OCI-LY3 (cell line): ENCODE measurements around the gene P2RX2.

Experiments used
- H2AFZ ChIP-seq: fragments of 200-600, 300-600 bp; shearing (Covaris generic); 2 replicates; pipeline ENCODE4 v1.6.0; 2014; ENCODE audit warnings: antibody characterized with exemption, low read depth, low read length
- H3K27ac ChIP-seq: fragments of 200-600, 300-600 bp; sonication (generic); 2 replicates; pipeline ENCODE4 v1.5.1; 2014; ENCODE audit warnings: mild to moderate bottlenecking, low read length, moderate library complexity, mixed read lengths
- H3K27me3 ChIP-seq: fragments of 200-600, 300-600 bp; sonication (generic); 2 replicates; pipeline ENCODE4 v1.6.1; 2014; ENCODE audit warnings: low read depth, low read length, mixed read lengths
- H3K36me3 ChIP-seq: fragments of 200-600, 300-600 bp; sonication (generic); replicated peaks from 2 replicates; pipeline ENCODE3; 2014; ENCODE audit warnings: low read depth, low read length, mixed read lengths
- H3K4me1 ChIP-seq: fragments of 300-600, 200-600 bp; sonication (generic); 2 replicates; pipeline ENCODE4 v1.6.1; 2014; ENCODE audit warnings: low read length, mixed read lengths
- H3K4me2 ChIP-seq: fragments of 200-600, 300-600 bp; sonication (generic); 2 replicates; pipeline ENCODE4 v1.6.1; 2014; ENCODE audit warnings: low read length, mixed read lengths
- H3K4me3 ChIP-seq: fragments of 300-600, 200-600 bp; sonication (generic); 2 replicates; pipeline ENCODE4 v1.5.1; 2014; ENCODE audit warnings: antibody characterized with exemption, mild to moderate bottlenecking, low read length, moderate library complexity
- H3K79me2 ChIP-seq: fragments of 300-600, 200-600 bp; shearing (Covaris generic); 2 replicates; pipeline ENCODE4 v1.6.1; 2014; ENCODE audit warnings: mild to moderate bottlenecking, low read length, mixed read lengths
- H3K9ac ChIP-seq: fragments of 300-600, 200-600 bp; shearing (Covaris generic); 2 replicates; pipeline ENCODE4 v1.6.0; 2014; ENCODE audit warnings: mild to moderate bottlenecking, low read length, moderate library complexity
- H3K9me3 ChIP-seq: fragments of 200-600, 300-600 bp; shearing (Covaris generic); 2 replicates; pipeline ENCODE4 v1.6.1; 2014; ENCODE audit warnings: low read length, mixed read lengths; ENCODE audit not compliant: insufficient read depth
- H4K20me1 ChIP-seq: fragments of 200-600, 300-600 bp; sonication (generic); 2 replicates; pipeline ENCODE4 v1.6.1; 2016; ENCODE audit warnings: low read length, mixed read lengths; ENCODE audit not compliant: insufficient read depth
- CTCF ChIP-seq: fragments of 200-600, 300-600 bp; sonication (generic); IDR thresholded peaks from 2 replicates; pipeline ENCODE4 v1.5.1; 2014; ENCODE audit warnings: antibody characterized with exemption, low read length, low read depth
- EZH2phosphoT487 ChIP-seq: fragments of 200-600 bp; shearing (Covaris generic); IDR thresholded peaks from 2 replicates; pipeline ENCODE4 v1.6.1; 2018; ENCODE audit warnings: antibody characterized with exemption, mixed run types, low read depth

Gene P2RX2

GRCh38 chr12:132618683-132619043 is at the start of gene P2RX2:
Gene P2RX2 (plus strand): TSS chr12:132618776. CDS start chr12:132618817, 41 bp downstream.
- Histone ChIP-seq H3K9me3 (no peaks in the 10 kb centered on the region), H3K4me3 (no peak within 1 kb of the TSS), H2AFZ (no peak within 1 kb of the TSS), H3K9ac (no peak within 1 kb of the TSS), H3K4me1 (peaks cover 7% of the 10 kb centered on the region; the same call in 1 of the 2 replicates), H3K27ac (no peak within 1 kb of the TSS), H3K79me2 (no peaks in the 10 kb centered on the region), H3K27me3 (no peaks in the 10 kb centered on the region), H4K20me1 (no peaks in the 10 kb centered on the region), H3K36me3 (peaks cover 5% of the 10 kb centered on the region), H3K4me2 (no peak within 1 kb of the TSS)
- TF ChIP-seq CTCF (no peak), EZH2phosphoT487 (no peak)

- Histone ChIP-seq H3K36me3 (peaks cover 13% of the 10 kb centered on the region), H3K27me3 (no peaks in the 10 kb centered on the region), H3K9me3 (no peaks in the 10 kb centered on the region), H3K9ac (no peak overlapping the region), H3K27ac (no peak overlapping the region), H3K4me1 (no peaks in the 10 kb centered on the region), H3K4me2 (no peak overlapping the region), H3K79me2 (peaks cover 38% of the 10 kb centered on the region), H2AFZ (no peak overlapping the region), H3K4me3 (no peak overlapping the region), H4K20me1 (peaks cover 43% of the 10 kb centered on the region)
- TF ChIP-seq CTCF (no peak), EZH2phosphoT487 (no peak)
Observed at GRCh38 chr12:132568826-132569480, 49.6 kb upstream of the P2RX2 start.

- Histone ChIP-seq H3K79me2 (peaks cover 29% of the 10 kb centered on the region), H3K4me3 (no peak overlapping the region), H3K27ac (no peak overlapping the region), H3K4me2 (no peak overlapping the region), H4K20me1 (peaks cover 36% of the 10 kb centered on the region), H3K27me3 (no peaks in the 10 kb centered on the region), H3K36me3 (peaks cover 23% of the 10 kb centered on the region), H3K4me1 (no peaks in the 10 kb centered on the region), H2AFZ (no peak overlapping the region), H3K9ac (no peak overlapping the region), H3K9me3 (no peaks in the 10 kb centered on the region)
- TF ChIP-seq CTCF: no peak
- TF ChIP-seq EZH2phosphoT487: no peak
Observed at GRCh38 chr12:132569856-132570480, 48.6 kb upstream of the P2RX2 start.

- Histone ChIP-seq H3K4me2 (no peak overlapping the region), H3K4me1 (peaks cover 4% of the 10 kb centered on the region), H4K20me1 (peaks cover 29% of the 10 kb centered on the region), H3K4me3 (no peak overlapping the region), H3K9me3 (no peaks in the 10 kb centered on the region), H3K36me3 (peaks cover 24% of the 10 kb centered on the region), H3K9ac (no peak overlapping the region), H2AFZ (no peak overlapping the region), H3K79me2 (peaks cover 23% of the 10 kb centered on the region), H3K27ac (no peak overlapping the region), H3K27me3 (no peaks in the 10 kb centered on the region)
- TF ChIP-seq EZH2phosphoT487: no peak
- TF ChIP-seq CTCF: no peak
Observed at GRCh38 chr12:132570635-132571034, 47.9 kb upstream of the P2RX2 start.
